IMR-90 (cell line): ENCODE data around the gene SSNA1. TPM values are rescaled to one million over a fixed set of nuclear protein-coding genes. Genes with fewer than 3 reads are reported as not detected.

ENCODE experiments used
- ATAC-seq: fragments of 200-7000 bp; cut with Tn5 transposase; 2 replicates; pipeline ENCODE4 v1.9.1; 2020; ENCODE audit warnings: low read depth, mild to moderate bottlenecking, moderate library complexity
- BruUV-seq: library from RNA; stranded (reverse); fragments of 400-500 nt; replicated peaks from 2 replicates; lab custom pipeline; 2021; lab: Mats Ljungman, UMichigan
- CTCF ChIA-PET: fragments of 300-600 bp; formaldehyde crosslinking; extraction: SDS; loops from one replicate; lab custom pipeline; 2021; ENCODE audit warnings: antibody characterized with exemption; lab: Yijun Ruan, JAX
- POLR2A ChIA-PET: fragments of 300-600 bp; sonication (Branson Sonifier 250); formaldehyde crosslinking; loops from one replicate; lab custom pipeline; 2022; ENCODE audit warnings: antibody characterized with exemption; ENCODE audit not compliant: unreplicated experiment; lab: Charles Lee
- DNase-seq: peaks from one replicate; pipeline ENCODE4 v3.0.0; 2013
- H2AFZ ChIP-seq: replicated peaks from 2 replicates; pipeline ENCODE3; 2013; ENCODE audit warnings: low read length, mild to moderate bottlenecking; ENCODE audit not compliant: poor library complexity
- H2AK5ac ChIP-seq: 2 replicates; pipeline ENCODE4 v1.6.1; 2013; ENCODE audit warnings: low read depth, low read length, inconsistent platforms
- H2AK9ac ChIP-seq: replicated peaks from 2 replicates; pipeline ENCODE3; 2013; ENCODE audit warnings: mild to moderate bottlenecking, low read depth, low read length, moderate library complexity; ENCODE audit not compliant: poor library complexity
- H2BK120ac ChIP-seq: 2 replicates; pipeline ENCODE4 v1.6.1; 2013; ENCODE audit warnings: low read depth, low read length, inconsistent platforms
- H2BK15ac ChIP-seq: 3 replicates; pipeline ENCODE4 v1.6.1; 2013; ENCODE audit warnings: low read depth, low read length, inconsistent platforms
- H2BK20ac ChIP-seq: 2 replicates; pipeline ENCODE4 v1.6.1; 2013; ENCODE audit warnings: low read depth, mild to moderate bottlenecking, inconsistent platforms, low read length, moderate library complexity
- H2BK5ac ChIP-seq: 2 replicates; pipeline ENCODE4 v1.6.1; 2013; ENCODE audit warnings: mild to moderate bottlenecking, low read depth, low read length, inconsistent platforms; ENCODE audit not compliant: poor library complexity, severe bottlenecking
- H3K14ac ChIP-seq: replicated peaks from 2 replicates; pipeline ENCODE4 v1.6.1; 2013; ENCODE audit warnings: low read depth, low read length, inconsistent platforms
- H3K18ac ChIP-seq: 2 replicates; pipeline ENCODE4 v1.6.1; 2013; ENCODE audit warnings: low read depth, low read length, control low read depth
- H3K23ac ChIP-seq: 2 replicates; pipeline ENCODE4 v1.6.1; 2013; ENCODE audit warnings: low read depth, low read length, inconsistent platforms
- H3K27ac ChIP-seq: 2 replicates; pipeline ENCODE4 v1.5.1; 2013; ENCODE audit warnings: mild to moderate bottlenecking, control low read depth, low read length; ENCODE audit not compliant: insufficient read depth
- H3K27me3 ChIP-seq: 2 replicates; pipeline ENCODE4 v1.6.1; 2013; ENCODE audit warnings: low read length; ENCODE audit not compliant: control insufficient read depth, insufficient read depth
- H3K36me3 ChIP-seq: 2 replicates; pipeline ENCODE4 v1.6.1; 2013; ENCODE audit warnings: low read length, mixed read lengths; ENCODE audit not compliant: control insufficient read depth, insufficient read depth
- H3K4ac ChIP-seq: 2 replicates; pipeline ENCODE4 v1.6.1; 2013; ENCODE audit warnings: low read depth, low read length, inconsistent platforms
- H3K4me1 ChIP-seq: 2 replicates; pipeline ENCODE4 v1.6.1; 2013; ENCODE audit warnings: low read length, mixed read lengths; ENCODE audit not compliant: control insufficient read depth, insufficient read depth
- H3K4me2 ChIP-seq: 2 replicates; pipeline ENCODE4 v1.6.1; 2013; ENCODE audit warnings: low read depth, mild to moderate bottlenecking, control low read depth, low read length, moderate library complexity
- H3K4me3 ChIP-seq: 2 replicates; pipeline ENCODE4 v1.5.1; 2013; ENCODE audit warnings: low read depth, mild to moderate bottlenecking, control low read depth, low read length, moderate library complexity; ENCODE audit not compliant: insufficient read depth
- H3K56ac ChIP-seq: 2 replicates; pipeline ENCODE4 v1.6.1; 2013; ENCODE audit warnings: low read length, inconsistent platforms; ENCODE audit not compliant: insufficient read depth; ENCODE audit errors: extremely low read depth
- H3K79me1 ChIP-seq, 2 experiments: 2 replicates each; pipeline ENCODE4 v1.6.1; 2013; ENCODE audit warnings: low read length in 2 of 2, inconsistent platforms in 1 of 2, low read depth in 1 of 2
- H3K9ac ChIP-seq: 2 replicates; pipeline ENCODE4 v1.6.1; 2013; ENCODE audit warnings: low read depth, low read length, control low read depth
- H3K9me1 ChIP-seq: 2 replicates; pipeline ENCODE4 v1.6.1; 2013; ENCODE audit warnings: low read length, inconsistent platforms; ENCODE audit not compliant: insufficient read depth
- H3K9me3 ChIP-seq: 2 replicates; pipeline ENCODE4 v1.6.1; 2013; ENCODE audit warnings: low read length; ENCODE audit not compliant: control insufficient read depth, insufficient read depth
- H4K20me1 ChIP-seq: 2 replicates; pipeline ENCODE4 v1.6.1; 2013; ENCODE audit warnings: low read length, inconsistent platforms; ENCODE audit not compliant: insufficient read depth
- H4K5ac ChIP-seq: 2 replicates; pipeline ENCODE4 v1.6.1; 2013; ENCODE audit warnings: mild to moderate bottlenecking, low read depth, low read length, control low read depth
- H4K8ac ChIP-seq, 2 experiments: 2 replicates each; pipeline ENCODE4 v1.6.1; 2013; ENCODE audit warnings: low read depth in 2 of 2, low read length in 2 of 2, control low read depth in 1 of 2, inconsistent platforms in 1 of 2
- H4K91ac ChIP-seq: 2 replicates; pipeline ENCODE4 v1.6.1; 2013; ENCODE audit warnings: low read depth, low read length, inconsistent platforms; ENCODE audit not compliant: insufficient read depth
- FOS ChIP-seq: fragments of 150-350 bp; IDR thresholded peaks from 2 replicates; pipeline ENCODE4 v1.6.1; 2016; ENCODE audit warnings: low read depth, low read length
- MAFK ChIP-seq: IDR thresholded peaks from 2 replicates; pipeline ENCODE4 v1.6.1; 2012; ENCODE audit warnings: low read depth, low read length, improper control_type of control experiment
- MAZ ChIP-seq: IDR thresholded peaks from 2 replicates; pipeline ENCODE4 v1.6.1; 2012; ENCODE audit warnings: low read depth, mild to moderate bottlenecking, low read length, improper control_type of control experiment, moderate library complexity, borderline replicate concordance
- MXI1 ChIP-seq: IDR thresholded peaks from 2 replicates; pipeline ENCODE4 v1.6.1; 2012; ENCODE audit warnings: low read depth, mild to moderate bottlenecking, low read length, moderate library complexity, borderline replicate concordance
- WGBS, 2 experiments: methylation state at CpG; one replicate each; pipeline versions ENCODE4 v1.1.5 to v1.1.7; 2013; ENCODE audit warnings: missing lambda C conversion rate in 2 of 2; ENCODE audit not compliant: insufficient read length in 1 of 2; ENCODE audit errors: extremely low coverage in 2 of 2; 5-methylcytosine and 5-hydroxymethylcytosine counted together
- dilution Hi-C: fragments of 300-500 bp; cut with HindIII; formaldehyde crosslinking; loops from one replicate; pipeline ENCODE4 v1.14.3; 2018; ENCODE audit warnings: low sequenced_read_pairs; ENCODE audit not compliant: unreplicated experiment
- in situ Hi-C: fragments of 300-500 bp; cut with MboI; formaldehyde crosslinking; loops from 3 replicates; pipeline ENCODE4 v1.14.3; 2019; ENCODE audit warnings: low sequenced_read_pairs, inconsistent platforms, mixed read lengths
- intact Hi-C: fragments of 100-400 bp; cut with micrococcal nuclease; formaldehyde crosslinking; loops from 2 replicates; pipeline ENCODE4 v1.10.0; 2022
- polyA plus RNA-seq, 3 experiments: library from polyadenylated mRNA; depleted of rRNA; stranded (reverse); fragments of >200 nt; gene quantifications; 2 replicates each; pipeline ENCODE4 v1.2.3, GENCODE V29; 2012; ENCODE audit warnings: low replicate concordance in 1 of 3
- total RNA-seq: library from RNA; depleted of rRNA; stranded (reverse); fragments of >200 nt; gene quantifications from 2 replicates; pipeline ENCODE4 v1.2.3, GENCODE V29; 2012

Gene SSNA1
- total and polyA plus RNA-seq, 2 of the 4 experiments (the other 2 are of a cell fraction) = 55.7 to 86.7 TPM

DNA sequence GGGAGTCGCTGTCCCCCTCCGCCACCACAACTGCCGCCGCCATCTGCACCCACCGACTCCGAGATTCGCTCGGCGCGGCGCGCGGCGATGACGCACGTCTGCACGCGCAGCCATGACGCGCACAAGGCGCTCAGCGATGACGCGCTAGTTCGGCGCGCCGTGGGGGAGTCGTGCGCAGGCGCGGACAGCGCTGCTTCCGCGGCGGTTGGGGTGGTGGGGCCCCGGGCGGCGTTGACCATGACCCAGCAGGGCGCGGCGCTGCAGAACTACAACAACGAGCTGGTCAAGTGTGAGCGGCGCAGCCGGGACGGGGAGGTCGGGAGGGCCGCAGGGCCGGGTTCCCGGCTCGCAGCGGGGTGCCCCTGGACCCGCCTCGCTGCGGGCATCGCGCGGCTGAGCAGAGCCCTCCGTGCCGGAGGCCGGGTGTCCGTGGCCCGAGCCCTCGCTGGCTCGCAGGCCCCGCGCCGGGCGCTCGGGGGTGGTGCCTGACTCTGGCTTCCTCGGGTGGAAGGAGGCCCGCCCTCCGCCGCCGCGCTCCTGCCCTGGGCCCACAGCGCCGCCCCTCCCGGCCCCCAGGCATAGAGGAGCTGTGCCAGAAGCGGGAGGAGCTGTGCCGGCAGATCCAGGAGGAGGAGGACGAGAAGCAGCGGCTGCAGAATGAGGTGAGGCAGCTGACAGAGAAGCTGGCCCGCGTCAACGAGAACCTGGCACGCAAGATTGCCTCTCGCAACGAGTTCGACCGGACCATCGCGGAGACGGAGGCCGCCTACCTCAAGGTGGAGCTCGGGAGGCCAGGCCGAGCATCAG is at the start of gene SSNA1, which contains the start of gene ANAPC2 (continued):
- no peak for TF ChIP-seq MAFK
- TF ChIP-seq MAZ = peak; percentile 75; the same call in 1 of the 2 replicates
- 0 out of 2 replicates have a peak, but pooled peaks have one; percentile 61 for TF ChIP-seq FOS

DNA sequence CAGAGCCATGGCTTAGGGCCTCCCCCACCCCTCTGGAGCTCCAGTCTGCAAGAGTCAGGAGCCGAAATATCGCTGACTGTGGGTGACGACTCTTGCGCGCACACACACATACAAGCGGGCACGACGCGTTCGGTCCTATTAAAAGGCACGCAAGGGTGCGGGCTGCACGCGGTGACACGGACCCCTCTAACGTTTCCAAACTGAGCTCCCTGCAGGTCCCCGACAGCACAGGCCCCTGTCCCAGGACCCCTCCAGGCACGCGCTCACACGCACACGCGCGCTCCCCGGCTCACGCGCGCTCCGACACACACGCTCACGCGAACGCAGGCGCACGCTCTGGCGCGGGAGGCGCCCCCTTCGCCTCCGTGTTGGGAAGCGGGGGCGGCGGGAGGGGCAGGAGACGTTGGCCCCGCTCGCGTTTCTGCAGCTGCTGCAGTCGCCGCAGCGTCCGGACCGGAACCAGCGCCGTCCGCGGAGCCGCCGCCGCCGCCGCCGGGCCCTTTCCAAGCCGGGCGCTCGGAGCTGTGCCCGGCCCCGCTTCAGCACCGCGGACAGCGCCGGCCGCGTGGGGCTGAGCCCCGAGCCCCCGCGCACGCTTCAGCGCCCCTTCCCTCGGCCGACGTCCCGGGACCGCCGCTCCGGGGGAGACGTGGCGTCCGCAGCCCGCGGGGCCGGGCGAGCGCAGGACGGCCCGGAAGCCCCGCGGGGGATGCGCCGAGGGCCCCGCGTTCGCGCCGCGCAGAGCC is 49.6 kb upstream of the SSNA1 start, which contains the start of gene GRIN1:
TSS of gene GRIN1 (plus strand) at position 433 of the 746 bp plus-strand sequence. CDS start 333 bp downstream, outside the sequence.
- H3K4me1 ChIP-seq = no peaks in the 10 kb centered on the region; the same call in 1 of the 2 replicates
- BruUV-seq = no TSS peak
- H3K9ac ChIP-seq = no peak within 1 kb of the TSS
- H2BK15ac ChIP-seq = no peak within 1 kb of the TSS
- H3K56ac ChIP-seq = no peak within 1 kb of the TSS
- ATAC-seq (peak; percentile 91), DNase-seq (no peak)
- H3K27me3 ChIP-seq = peaks cover 68% of the 10 kb centered on the region
- H3K79me1 ChIP-seq = no peaks in the 10 kb centered on the region
- POLR2A ChIA-PET = no interaction called here
- H2AK9ac ChIP-seq = no peak within 1 kb of the TSS
- no peak within 1 kb of the TSS for H3K23ac ChIP-seq
- H4K8ac ChIP-seq = no peak within 1 kb of the TSS
- no peak within 1 kb of the TSS for H4K91ac ChIP-seq
- H4K20me1 ChIP-seq = no peaks in the 10 kb centered on the region; the same call in 1 of the 2 replicates
- 15% methylated on average over 64 of the region's 104 CpGs; no CpG with 5 or more reads in 1 of the 2 experiments for WGBS, 2 experiments
- no peaks in the 10 kb centered on the region for H3K9me3 ChIP-seq
- TF ChIP-seq FOS (no peak), MXI1 (peak; percentile 97), MAZ (peak; percentile 42; the same call in 1 of the 2 replicates)
- no peak within 1 kb of the TSS for H2BK120ac ChIP-seq
- CTCF ChIA-PET = no interaction called here
- H3K18ac ChIP-seq = no peak within 1 kb of the TSS
- H3K14ac ChIP-seq = no peak within 1 kb of the TSS
- no peak within 1 kb of the TSS for H2AK5ac ChIP-seq
- H3K9me1 ChIP-seq = peaks cover 4% of the 10 kb centered on the region; the same call in 1 of the 2 replicates
- H2BK20ac ChIP-seq = no peak within 1 kb of the TSS
- no peak within 1 kb of the TSS for H3K4me3 ChIP-seq
- H2BK5ac ChIP-seq = no peak within 1 kb of the TSS
- intact Hi-C loops (no loop called here), in situ Hi-C loops (no loop called here), dilution Hi-C loops (no loop called here)
- no peaks in the 10 kb centered on the region for H3K36me3 ChIP-seq
- no peak within 1 kb of the TSS for H3K4me2 ChIP-seq
- no peak within 1 kb of the TSS for H3K27ac ChIP-seq
- no peak within 1 kb of the TSS for H4K5ac ChIP-seq
- peak within 1 kb of the TSS; percentile 43 for H2AFZ ChIP-seq
- no peak within 1 kb of the TSS for H3K4ac ChIP-seq
